ENCODE measurements around the gene TRIO. TPM values are rescaled to one million over a fixed set of nuclear protein-coding genes. Genes with fewer than 3 reads are reported as not detected.

TRIO gene
- polyA plus RNA-seq, 1 of the 3 experiments (the other 2 are of a cell fraction): 229 TPM

- ChIA-PET POLR2A (no interaction called here), CTCF (interaction anchor here (0.6 to 1.5 kb wide), 3 partner anchors 19 to 433 kb away, joined by 3 to 5 read pairs (median 4); no protein-coding TSS in a partner anchor)
- no peak overlapping the region for H3K27ac ChIP-seq (ENCODE audit: low read depth in 2 of 2, low read length in 1 of 2)
- H3K27me3 ChIP-seq (ENCODE audit: insufficient read depth): no peaks in the 10 kb centered on the region
- TF ChIP-seq GABPA (IDR thresholded peaks at IDR 0.05; ENCODE audit: low read depth) (no peak), TEAD4 (IDR thresholded peaks at IDR 0.05; ENCODE audit: borderline replicate concordance, insufficient read depth) (no peak), CTCF (IDR thresholded peaks at IDR 0.05) (no peak), EZH2phosphoT487 (IDR thresholded peaks at IDR 0.05; ENCODE audit: borderline replicate concordance, low read depth) (no peak), GATA2 (CRISPR knock-in tag; IDR thresholded peaks at IDR 0.05) (0 out of 2 replicates have a peak, but pooled peaks have one; percentile 8)
- TF ChIP-seq, protein P1, sequence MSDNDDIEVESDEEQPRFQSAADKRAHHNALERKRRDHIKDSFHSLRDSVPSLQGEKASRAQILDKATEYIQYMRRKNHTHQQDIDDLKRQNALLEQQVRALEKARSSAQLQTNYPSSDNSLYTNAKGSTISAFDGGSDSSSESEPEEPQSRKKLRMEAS (IDR thresholded peaks at IDR 0.05; ENCODE audit: low read depth): no peak
- no peak overlapping the region for H3K4me3 ChIP-seq (ENCODE audit: low read depth in 2 of 2, low read length in 1 of 2)
- no peak overlapping the region for H2AFZ ChIP-seq (ENCODE audit: low read depth)
- no peaks in the 10 kb centered on the region for H3K36me3 ChIP-seq (replicated peaks in 1 of 2; ENCODE audit: control insufficient read depth in 1 of 2, insufficient read depth in 2 of 2, low read length in 1 of 2)
- DNase-seq: no peak
- no peaks in the 10 kb centered on the region for H3K9me3 ChIP-seq
- no peaks in the 10 kb centered on the region for H3K79me2 ChIP-seq (ENCODE audit: insufficient read depth)
- H3K9ac ChIP-seq: no peak overlapping the region
- no peaks in the 10 kb centered on the region for H3F3A ChIP-seq (replicated peaks; ENCODE audit: insufficient read depth)
- H4K20me1 ChIP-seq (ENCODE audit: insufficient read depth): no peaks in the 10 kb centered on the region
- H3K9me2 ChIP-seq: no peaks in the 10 kb centered on the region
- H3K4me1 ChIP-seq (ENCODE audit: control insufficient read depth in 1 of 2, insufficient read depth in 2 of 2, low read depth in 1 of 2, low read length in 1 of 2): peaks cover 0 to 7% of the 10 kb centered on the region in 2 experiments; a peak in 1 of 4 replicates
- H3K4me2 ChIP-seq: no peak overlapping the region
- WGBS (ENCODE audit: low lambda C conversion rate): 56% methylated on average over 1 of the region's 1 CpG
Measured at GRCh38 chr5:14528926-14529325, 385.8 kb downstream of the TRIO start.

DNA sequence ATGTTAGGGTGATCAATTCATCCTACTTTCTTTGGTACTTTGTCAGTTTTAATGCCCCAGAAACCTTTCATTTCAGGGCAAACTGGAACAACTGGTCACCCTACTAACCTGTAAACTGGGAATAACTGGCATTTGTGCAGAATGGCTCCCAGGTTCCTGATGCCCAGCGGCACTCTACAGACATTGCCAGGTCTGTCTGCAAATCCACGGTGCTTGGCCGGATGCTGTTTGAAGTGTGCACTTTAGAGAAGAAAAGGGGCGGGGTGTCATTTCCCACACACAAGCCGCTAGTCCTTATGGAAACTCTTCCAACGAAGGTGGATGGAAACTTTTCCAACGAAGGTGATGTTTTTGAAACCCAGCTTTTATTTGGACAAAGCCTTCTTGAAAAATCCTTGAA, 388.5 kb downstream of the TRIO start:
- CTCF ChIA-PET: interaction anchor here (1.5 kb wide), 1 partner anchor 117 kb away, joined by 4 read pairs; no protein-coding TSS in a partner anchor
- Histone ChIP-seq H3K4me2 (no peak overlapping the region), H3K9ac (no peak overlapping the region), H3K27me3 (ENCODE audit: insufficient read depth) (no peaks in the 10 kb centered on the region), H3K4me3 (ENCODE audit: low read depth in 2 of 2, low read length in 1 of 2) (no peak overlapping the region), H2AFZ (ENCODE audit: low read depth) (no peak overlapping the region), H4K20me1 (ENCODE audit: insufficient read depth) (no peaks in the 10 kb centered on the region), H3K9me2 (no peaks in the 10 kb centered on the region), H3K27ac (ENCODE audit: low read depth in 2 of 2, low read length in 1 of 2) (no peak overlapping the region), H3F3A (replicated peaks; ENCODE audit: insufficient read depth) (no peaks in the 10 kb centered on the region), H3K79me2 (ENCODE audit: insufficient read depth) (no peaks in the 10 kb centered on the region), H3K36me3 (replicated peaks in 1 of 2; ENCODE audit: control insufficient read depth in 1 of 2, insufficient read depth in 2 of 2, low read length in 1 of 2) (no peaks in the 10 kb centered on the region), H3K4me1 (ENCODE audit: control insufficient read depth in 1 of 2, insufficient read depth in 2 of 2, low read depth in 1 of 2, low read length in 1 of 2) (peaks cover 0 to 2% of the 10 kb centered on the region in 2 experiments; a peak in 1 of 4 replicates), H3K9me3 (no peaks in the 10 kb centered on the region)
- DNase-seq: no peak
- TF ChIP-seq TAF1 (IDR thresholded peaks at IDR 0.05; ENCODE audit: borderline replicate concordance, low read depth, low read length): no peak
- TF ChIP-seq EP300 (IDR thresholded peaks at IDR 0.05; ENCODE audit: borderline replicate concordance in 1 of 2, low read depth in 1 of 2, low read length in 1 of 2): no peak
- TF ChIP-seq TEAD4 (IDR thresholded peaks at IDR 0.05; ENCODE audit: borderline replicate concordance, insufficient read depth): no peak
- no peak for TF ChIP-seq SMC3 (IDR thresholded peaks at IDR 0.05; ENCODE audit: low read depth, low read length)
- no peak for TF ChIP-seq GABPA (IDR thresholded peaks at IDR 0.05; ENCODE audit: low read depth)
- 69% methylated on average over 7 of the region's 7 CpGs for WGBS (ENCODE audit: low lambda C conversion rate)
- POLR2A ChIA-PET: no interaction called here
